T-cell (primary cell): Measurements from ENCODE around the gene ATXN7. TPM values are rescaled to one million over a fixed set of nuclear protein-coding genes. Genes with fewer than 3 reads are reported as not detected.

ENCODE experiments used
- ATAC-seq, 4 experiments: fragments of 200-7000 bp in 3 of 4; fragments of 150-1000 bp in 1 of 4; cut with Tn5 transposase; replicated peaks in 1 of 4; 1 replicate in 3 of 4; 2 replicates in 1 of 4; pipeline ENCODE4 v1.10.0; 2021; ENCODE audit warnings: moderate library complexity in 3 of 4, mild to moderate bottlenecking in 2 of 4, moderate number of reproducible peaks in 1 of 4
- CTCF ChIA-PET, 2 donors: fragments of 300-600 bp; sonication (Branson Sonifier 250); formaldehyde crosslinking; loops; one replicate each; lab custom pipeline; 2022; ENCODE audit warnings: antibody characterized with exemption in 2 of 2; lab: Charles Lee
- POLR2A ChIA-PET, 2 donors: fragments of 300-600 bp; sonication (Branson Sonifier 250); formaldehyde crosslinking; loops; one replicate each; lab custom pipeline; 2022; ENCODE audit warnings: antibody characterized with exemption in 2 of 2; lab: Charles Lee
- DNase-seq, 35 experiments: peaks; one replicate each; pipeline versions ENCODE4 v3.0.0 to v3.0.0-alpha.2; 2013 to 2023
- H3K27ac ChIP-seq: one replicate; pipeline ENCODE4 v1.5.1; 2013; ENCODE audit warnings: low read length
- H3K27me3 ChIP-seq, 2 experiments: replicated peaks in 1 of 2; 1 replicate in 1 of 2; 2 replicates in 1 of 2; pipeline versions ENCODE4 v1.6.1 to v1.7.0; 2013; ENCODE audit warnings: low read length in 1 of 2, mixed read lengths in 1 of 2; ENCODE audit not compliant: control insufficient read depth in 2 of 2, insufficient read depth in 2 of 2; ENCODE audit errors: extremely low read depth in 1 of 2
- H3K36me3 ChIP-seq, 2 donors: 1 replicate in 1 of 2; 2 replicates in 1 of 2; pipeline versions ENCODE4 v1.6.1 to v1.7.0; 2013; ENCODE audit warnings: low read length in 1 of 2; ENCODE audit not compliant: control insufficient read depth in 2 of 2, insufficient read depth in 1 of 2; ENCODE audit errors: extremely low read depth in 1 of 2
- H3K4me1 ChIP-seq, 2 experiments: 1 replicate in 1 of 2; 2 replicates in 1 of 2; pipeline versions ENCODE4 v1.6.1 to v1.7.0; 2013; ENCODE audit warnings: low read length in 2 of 2, mixed read lengths in 1 of 2; ENCODE audit not compliant: insufficient read depth in 2 of 2, control insufficient read depth in 1 of 2; ENCODE audit errors: extremely low read depth in 1 of 2
- H3K4me3 ChIP-seq, 2 donors: 1 replicate in 1 of 2; 2 replicates in 1 of 2; pipeline versions ENCODE4 v1.5.1 to v1.7.0; 2013; ENCODE audit warnings: mild to moderate bottlenecking in 2 of 2, low read length in 1 of 2, moderate library complexity in 1 of 2; ENCODE audit not compliant: control insufficient read depth in 1 of 2; ENCODE audit errors: extremely low read depth in 1 of 2
- H3K9me3 ChIP-seq: 2 replicates; pipeline ENCODE4 v1.7.0; 2013
- H3K27ac Mint-ChIP-seq, 2 donors: one replicate each; pipeline ENCODE4 v1.8.0; 2020 to 2021; ENCODE audit warnings: mild to moderate bottlenecking in 2 of 2, mixed read lengths in 2 of 2
- H3K27me3 Mint-ChIP-seq, 2 donors: one replicate each; pipeline ENCODE4 v1.8.0; 2021 to 2022; ENCODE audit warnings: mixed read lengths in 2 of 2
- H3K36me3 Mint-ChIP-seq: one replicate; pipeline ENCODE4 v1.8.0; 2021; ENCODE audit warnings: mixed read lengths
- H3K4me1 Mint-ChIP-seq, 3 donors: one replicate each; pipeline ENCODE4 v1.8.0; 2020 to 2022; ENCODE audit warnings: mixed read lengths in 3 of 3, mild to moderate bottlenecking in 1 of 3
- H3K4me3 Mint-ChIP-seq, 3 donors: one replicate each; pipeline ENCODE4 v1.8.0; 2020 to 2022; ENCODE audit warnings: mild to moderate bottlenecking in 3 of 3, mixed read lengths in 3 of 3, moderate library complexity in 3 of 3
- H3K9me3 Mint-ChIP-seq, 3 donors: one replicate each; pipeline ENCODE4 v1.8.0; 2020 to 2022; ENCODE audit warnings: mixed read lengths in 3 of 3
- WGBS: methylation state at CpG from one replicate; pipeline ENCODE4 v1.1.5; 2013; ENCODE audit warnings: missing lambda C conversion rate; ENCODE audit not compliant: insufficient coverage; 5-methylcytosine and 5-hydroxymethylcytosine counted together
- total RNA-seq, 35 experiments: library from RNA in 6 of 35; stranded (reverse) in 6 of 35; fragments of 120-200 nt in 1 of 35; gene quantifications; one replicate each; pipeline versions ENCODE4 v1.2.1 to v1.2.4 and lab custom pipeline; 2013 to 2026

ATXN7 gene
- total RNA-seq, 5 donors from 2014 or later (not counting 1 experiment from before 2014, with no cell fraction given) = 110 to 231 (median 123) TPM

- Mint-ChIP-seq H3K4me1 (no peaks in the 10 kb centered on the region), H3K4me3 (no peak overlapping the region), H3K36me3 (no peaks in the 10 kb centered on the region), H3K27me3 (peaks cover 11 to 32% of the 10 kb centered on the region in 2 donors), H3K9me3 (peaks cover 0 to 6% (median 6%) of the 10 kb centered on the region in 3 donors), H3K27ac (no peak overlapping the region)
- DNase-seq (no peak), ATAC-seq (no peak)
- no peaks in the 10 kb centered on the region for H3K36me3 ChIP-seq
- ChIA-PET CTCF (interaction anchor here in 1 of 2 donors (0.9 kb wide), 1 partner anchor 15 kb away, joined by 3 read pairs; the partner anchor contains the start of gene PSMD6), POLR2A (no interaction called here)
- no peaks in the 10 kb centered on the region for H3K4me1 ChIP-seq
- no peaks in the 10 kb centered on the region for H3K9me3 ChIP-seq
- no peak overlapping the region for H3K27ac ChIP-seq
- peaks cover 2 to 3% of the 10 kb centered on the region in 2 experiments for H3K27me3 ChIP-seq
- no peak overlapping the region for H3K4me3 ChIP-seq
- WGBS = 42% methylated on average over 4 of the region's 4 CpGs
Measured at GRCh38 chr3:64038253-64038767, 174.6 kb downstream of the ATXN7 start.

- ChIA-PET CTCF (interaction anchor here (0.5 to 0.9 kb wide), 3 partner anchors 9 to 490 kb away, joined by 3 to 4 read pairs (median 3); partner anchors contain the start of gene PSMD6 (in 1 of the 2)), POLR2A (no interaction called here)
- H3K9me3 ChIP-seq = no peaks in the 10 kb centered on the region
- H3K4me1 Mint-ChIP-seq = no peaks in the 10 kb centered on the region
- DNase-seq (no peak), ATAC-seq (no peak)
- no peak overlapping the region for H3K4me3 ChIP-seq
- no CpG with 5 or more reads among the region's 4 CpGs for WGBS
- no peaks in the 10 kb centered on the region for H3K36me3 Mint-ChIP-seq
- peaks cover 0 to 2% (median 1%) of the 10 kb centered on the region in 3 donors for H3K9me3 Mint-ChIP-seq
- H3K4me3 Mint-ChIP-seq = no peak overlapping the region
- no peaks in the 10 kb centered on the region for H3K36me3 ChIP-seq
- H3K27ac ChIP-seq = no peak overlapping the region
- H3K27ac Mint-ChIP-seq = no peak overlapping the region
- H3K27me3 ChIP-seq = peaks cover 2 to 3% of the 10 kb centered on the region in 2 experiments
- no peaks in the 10 kb centered on the region for H3K4me1 ChIP-seq
- H3K27me3 Mint-ChIP-seq = peaks cover 14 to 33% of the 10 kb centered on the region in 2 donors
Measured at GRCh38 chr3:64039332-64039731, 175.7 kb downstream of the ATXN7 start.

- WGBS = 67% methylated on average over 1 of the region's 5 CpGs
Measured at GRCh38 chr3:64039981-64040733, 176.5 kb downstream of the ATXN7 start.

DNA sequence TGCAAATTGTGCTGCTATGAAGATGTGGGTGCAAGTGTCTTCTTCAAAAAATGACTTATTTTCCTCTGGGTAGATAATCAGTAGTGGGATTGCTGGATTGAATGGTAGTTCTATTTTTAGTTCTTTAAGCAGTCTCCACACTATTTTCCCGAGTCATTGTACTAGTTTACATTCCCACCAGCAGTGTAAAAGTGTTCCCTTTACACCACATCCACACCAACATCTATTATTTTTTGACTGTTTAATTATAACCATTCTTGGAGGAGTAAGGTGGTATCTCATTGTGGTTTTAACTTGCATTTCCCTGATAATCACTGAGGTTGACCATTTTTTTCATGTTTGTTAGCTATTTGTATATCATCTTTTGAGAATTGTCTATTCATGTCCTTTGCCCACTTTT, 179.3 kb downstream of the ATXN7 start:
- no CpG with 5 or more reads among the region's 1 CpG for WGBS
- H3K9me3 ChIP-seq = no peaks in the 10 kb centered on the region
- H3K9me3 Mint-ChIP-seq = no peaks in the 10 kb centered on the region
- H3K27me3 ChIP-seq = peaks cover 4 to 5% of the 10 kb centered on the region in 2 experiments
- no peak for DNase-seq
- ATAC-seq = no peak
- H3K4me3 Mint-ChIP-seq = no peak overlapping the region
- H3K36me3 ChIP-seq = no peaks in the 10 kb centered on the region
- ChIA-PET CTCF (no interaction called here), POLR2A (no interaction called here)
- H3K4me3 ChIP-seq = no peak overlapping the region
- peaks cover 27 to 43% of the 10 kb centered on the region in 2 donors for H3K27me3 Mint-ChIP-seq
- H3K36me3 Mint-ChIP-seq = no peaks in the 10 kb centered on the region
- no peak overlapping the region for H3K27ac Mint-ChIP-seq
- no peak overlapping the region for H3K27ac ChIP-seq
- H3K4me1 Mint-ChIP-seq = no peaks in the 10 kb centered on the region
- H3K4me1 ChIP-seq = no peaks in the 10 kb centered on the region

More at GRCh38 chr3:64039981-64040733, 176.5 kb downstream of the ATXN7 start:
- CTCF ChIA-PET = interaction anchor here in 1 of 2 donors (0.6 kb wide), 1 partner anchor 13 kb away, joined by 3 read pairs; no protein-coding TSS in a partner anchor
- no peak overlapping the region for H3K27ac ChIP-seq
- H3K4me1 ChIP-seq = no peaks in the 10 kb centered on the region
- ATAC-seq (no peak), DNase-seq (no peak)
- Mint-ChIP-seq H3K36me3 (no peaks in the 10 kb centered on the region), H3K4me1 (no peaks in the 10 kb centered on the region), H3K9me3 (no peaks in the 10 kb centered on the region), H3K27me3 (peaks cover 19 to 36% of the 10 kb centered on the region in 2 donors), H3K4me3 (no peak overlapping the region), H3K27ac (no peak overlapping the region)
- peaks cover 2 to 3% of the 10 kb centered on the region in 2 experiments for H3K27me3 ChIP-seq
- POLR2A ChIA-PET = no interaction called here
- H3K4me3 ChIP-seq = no peak overlapping the region
- H3K36me3 ChIP-seq = no peaks in the 10 kb centered on the region
- H3K9me3 ChIP-seq = no peaks in the 10 kb centered on the region

- Mint-ChIP-seq H3K4me1 (peaks cover 0 to 3% (median 0%) of the 10 kb centered on the region in 3 donors), H3K36me3 (no peaks in the 10 kb centered on the region), H3K27ac (no peak overlapping the region), H3K27me3 (peaks cover 32 to 33% of the 10 kb centered on the region in 2 donors), H3K4me3 (no peak overlapping the region), H3K9me3 (no peaks in the 10 kb centered on the region)
- H3K27ac ChIP-seq = no peak overlapping the region
- no peak overlapping the region for H3K4me3 ChIP-seq
- no peaks in the 10 kb centered on the region for H3K4me1 ChIP-seq
- H3K9me3 ChIP-seq = no peaks in the 10 kb centered on the region
- ATAC-seq (no peak), DNase-seq (no peak)
- peaks cover 3 to 6% of the 10 kb centered on the region in 2 experiments for H3K27me3 ChIP-seq
- H3K36me3 ChIP-seq = no peaks in the 10 kb centered on the region
- POLR2A ChIA-PET = no interaction called here
- 70% methylated on average over 2 of the region's 3 CpGs for WGBS
- CTCF ChIA-PET = no interaction called here
Measured at GRCh38 chr3:64046592-64046991, 182.9 kb downstream of the ATXN7 start.

GRCh38 chr3:64046996-64047594, 183.4 kb downstream of the ATXN7 start:
- POLR2A ChIA-PET = no interaction called here
- Histone ChIP-seq H3K27ac (no peak overlapping the region), H3K4me1 (no peaks in the 10 kb centered on the region), H3K4me3 (no peak overlapping the region), H3K9me3 (no peaks in the 10 kb centered on the region), H3K27me3 (peaks cover 3 to 6% of the 10 kb centered on the region in 2 experiments), H3K36me3 (no peaks in the 10 kb centered on the region)
- Mint-ChIP-seq H3K36me3 (no peaks in the 10 kb centered on the region), H3K9me3 (no peaks in the 10 kb centered on the region), H3K27ac (no peak overlapping the region), H3K4me1 (peaks cover 0 to 3% (median 0%) of the 10 kb centered on the region in 3 donors), H3K27me3 (peaks cover 28 to 29% of the 10 kb centered on the region in 2 donors), H3K4me3 (no peak overlapping the region)
- CTCF ChIA-PET = interaction anchor here in 1 of 2 donors (0.6 kb wide), 1 partner anchor 374 kb away, joined by 3 read pairs; no protein-coding TSS in a partner anchor
- WGBS = 56% methylated on average over 6 of the region's 6 CpGs
- DNase-seq (no peak), ATAC-seq (no peak)
